ENCODE results near the gene OR13J1.
"Not testable (repeated sequence)": the region's sequence is repeated elsewhere in the genome, so short reads cannot be mapped to it uniquely, and the experiment has no call there.

Gene OR13J1

GRCh38 chr9:35904338-35904737, 34.1 kb upstream of the OR13J1 start:
- DNase-seq = no peak

GRCh38 chr9:35903049-35903448, 32.8 kb upstream of the OR13J1 start:
- peak; percentile 44 to 72 for DNase-seq

GRCh38 chr9:35899021-35899420, 28.8 kb upstream of the OR13J1 start:
- no peak for DNase-seq

GRCh38 chr9:35898337-35898736, 28.1 kb upstream of the OR13J1 start:
- no peak for DNase-seq

GRCh38 chr9:35897376-35898099, 27.3 kb upstream of the OR13J1 start:
- DNase-seq = not testable (repeated sequence)

- no peak for DNase-seq
These were observed 26.4 kb upstream of the OR13J1 start for GRCh38 chr9:35896570-35896969.

GRCh38 chr9:35892051-35892450, 21.9 kb upstream of the OR13J1 start:
- no peak for DNase-seq

- DNase-seq = no peak
These were observed 21.4 kb upstream of the OR13J1 start for GRCh38 chr9:35891646-35892045.

GRCh38 chr9:35884908-35885307, 14.7 kb upstream of the OR13J1 start:
- not testable (repeated sequence) for DNase-seq

- DNase-seq = no peak
These were observed 12.8 kb upstream of the OR13J1 start for GRCh38 chr9:35882996-35883395.

- peak; percentile 75 to 76 for DNase-seq
These were observed 12.2 kb upstream of the OR13J1 start for GRCh38 chr9:35882263-35882848.

- no peak for DNase-seq
These were observed 2.3 kb upstream of the OR13J1 start for GRCh38 chr9:35872505-35872904.

- no peak for DNase-seq
These were observed 1.3 kb upstream of the OR13J1 start for GRCh38 chr9:35871545-35871944.

GRCh38 chr9:35869621-35870216, 482 bp downstream of the OR13J1 start:
- DNase-seq = no peak

- no peak for DNase-seq
These were observed 1.3 kb downstream of the OR13J1 start for GRCh38 chr9:35868933-35869332.

GRCh38 chr9:35867538-35867937, 2.7 kb downstream of the OR13J1 start:
- no peak for DNase-seq

GRCh38 chr9:35864695-35865255, 5.4 kb downstream of the OR13J1 start:
- no peak for DNase-seq

GRCh38 chr9:35863583-35863982, 6.6 kb downstream of the OR13J1 start:
- DNase-seq = no peak

GRCh38 chr9:35862328-35862727, 7.9 kb downstream of the OR13J1 start:
- DNase-seq = no peak

GRCh38 chr9:35861161-35861897, 8.9 kb downstream of the OR13J1 start:
- no peak for DNase-seq

GRCh38 chr9:35859990-35860339, 10.2 kb downstream of the OR13J1 start:
- DNase-seq = no peak

GRCh38 chr9:35859310-35859989, 10.8 kb downstream of the OR13J1 start:
- peak in 1 of 2 donors; percentile 56 for DNase-seq

GRCh38 chr9:35858458-35858857, 11.7 kb downstream of the OR13J1 start:
- no peak for DNase-seq

Data from CD4-positive, alpha-beta T cell treated with Interleukin-4 for 1 hour (primary cell).